ENCODE data around the gene CCL15.

- no peak for TF ChIP-seq CTCF (IDR thresholded peaks at IDR 0.05; ENCODE audit: low read depth, low read length, missing input control)
- TF ChIP-seq TAF1 (conservative IDR thresholded peaks at IDR 0.05) = no peak
- TF ChIP-seq ZBTB33 (IDR thresholded peaks at IDR 0.05) = peak; percentile 28
- TF ChIP-seq FOXA1 (IDR thresholded peaks at IDR 0.05) = no peak
- TF ChIP-seq JUND (IDR thresholded peaks at IDR 0.05) = peak in 1 of 2 donors; percentile 38
- peak; percentile 55 for TF ChIP-seq REST (IDR thresholded peaks at IDR 0.05)
- peak; percentile 87 for TF ChIP-seq SP1 (IDR thresholded peaks at IDR 0.05)
These were observed 10.3 kb downstream of the CCL15 start for GRCh38 chr17:35991075-35991474.
